DND-41 (cell line): Measurements from ENCODE around the gene TMEM89.

Experiments used
- ATAC-seq: fragments of 200-7000 bp; cut with Tn5 transposase; 3 replicates; pipeline ENCODE4 v1.9.1; 2021; ENCODE audit warnings: low read depth; ENCODE audit not compliant: insufficient read depth
- DNase-seq: peaks from one replicate; pipeline ENCODE4 v3.0.0-alpha.2; 2020
- H2AFZ ChIP-seq: 2 replicates; pipeline ENCODE4 v1.6.0; 2012; ENCODE audit warnings: low read depth, low read length
- H3K27ac ChIP-seq: 2 replicates; pipeline ENCODE4 v1.5.1; 2012; ENCODE audit warnings: low read length, inconsistent platforms
- H3K27me3 ChIP-seq: fragments of 200-600 bp; sonication (generic); 2 replicates; pipeline ENCODE4 v1.6.0; 2012; ENCODE audit warnings: low read length, mild to moderate bottlenecking, inconsistent platforms; ENCODE audit not compliant: insufficient read depth, poor library complexity
- H3K36me3 ChIP-seq: 2 replicates; pipeline ENCODE4 v1.5.1; 2012; ENCODE audit warnings: low read length, inconsistent platforms; ENCODE audit not compliant: insufficient read depth
- H3K4me1 ChIP-seq: 2 replicates; pipeline ENCODE4 v1.5.1; 2012; ENCODE audit warnings: mild to moderate bottlenecking, low read length; ENCODE audit not compliant: insufficient read depth
- H3K4me2 ChIP-seq: 2 replicates; pipeline ENCODE4 v1.6.0; 2012; ENCODE audit warnings: mild to moderate bottlenecking, moderate library complexity, low read length, inconsistent platforms; ENCODE audit not compliant: insufficient read depth
- H3K4me3 ChIP-seq, 2 experiments: fragments of 200-600 bp in 1 of 2; shearing (Covaris generic) in 1 of 2; 2 replicates each; pipeline ENCODE4 v1.5.1; 2012 to 2016; ENCODE audit warnings: inconsistent platforms in 2 of 2, low read length in 2 of 2, mild to moderate bottlenecking in 2 of 2, low read depth in 1 of 2, moderate library complexity in 1 of 2
- H3K79me2 ChIP-seq: 2 replicates; pipeline ENCODE4 v1.6.0; 2012; ENCODE audit warnings: low read length, inconsistent platforms; ENCODE audit not compliant: insufficient read depth
- H3K9ac ChIP-seq: 2 replicates; pipeline ENCODE4 v1.6.0; 2012; ENCODE audit warnings: low read depth, mild to moderate bottlenecking, inconsistent platforms, low read length, moderate library complexity
- H3K9me3 ChIP-seq: 2 replicates; pipeline ENCODE4 v1.5.1; 2012; ENCODE audit warnings: low read length, moderate library complexity, mild to moderate bottlenecking, inconsistent platforms; ENCODE audit not compliant: insufficient read depth, severe bottlenecking
- H4K20me1 ChIP-seq: 2 replicates; pipeline ENCODE4 v1.6.0; 2012; ENCODE audit warnings: low read length; ENCODE audit not compliant: insufficient read depth
- EZH2 ChIP-seq: IDR thresholded peaks from 3 replicates; pipeline ENCODE4 v1.6.1; 2012; ENCODE audit warnings: borderline replicate concordance, low read depth, mild to moderate bottlenecking, moderate library complexity, low read length, inconsistent platforms; ENCODE audit not compliant: severe bottlenecking
- TF ChIP-seq, protein P1 (sequence below): IDR thresholded peaks from 2 replicates; pipeline ENCODE4 v1.5.1; 2012; ENCODE audit warnings: borderline replicate concordance, low read length, moderate library complexity, mild to moderate bottlenecking; ENCODE audit not compliant: poor library complexity, severe bottlenecking; ENCODE audit errors: extremely low read depth

Gene TMEM89

DNA sequence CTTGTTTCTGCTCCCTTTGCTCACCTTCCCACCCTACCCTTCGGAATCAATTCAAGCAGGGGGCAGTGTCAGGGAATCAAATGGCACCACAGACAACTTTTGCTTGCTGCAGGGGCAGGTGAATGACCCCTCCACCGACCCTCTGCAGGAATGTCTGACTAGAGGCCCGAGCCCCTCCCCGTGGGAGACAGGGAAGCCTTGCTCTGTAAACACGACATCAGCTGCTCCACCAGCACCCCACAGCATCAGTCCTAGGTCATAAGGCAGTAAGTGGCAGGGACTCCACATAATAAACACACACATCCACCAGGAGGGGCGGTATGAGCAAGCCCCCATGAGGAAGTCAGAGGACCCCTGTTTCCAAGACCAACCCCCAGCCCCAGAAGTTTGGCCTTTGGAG, 15.7 kb upstream of the TMEM89 start:
- Histone ChIP-seq H2AFZ (no peak overlapping the region), H3K4me1 (peaks cover 27% of the 10 kb centered on the region), H3K27ac (no peak overlapping the region), H3K36me3 (peaks cover 17% of the 10 kb centered on the region), H3K9ac (no peak overlapping the region), H3K4me2 (no peak overlapping the region), H3K79me2 (peaks cover 9% of the 10 kb centered on the region; the same call in 1 of the 2 replicates), H3K27me3 (no peaks in the 10 kb centered on the region), H3K4me3 (no peak overlapping the region), H3K9me3 (no peaks in the 10 kb centered on the region), H4K20me1 (peaks cover 13% of the 10 kb centered on the region; the same call in 1 of the 2 replicates)
- ATAC-seq (no peak), DNase-seq (no peak)
- TF ChIP-seq, protein P1, sequence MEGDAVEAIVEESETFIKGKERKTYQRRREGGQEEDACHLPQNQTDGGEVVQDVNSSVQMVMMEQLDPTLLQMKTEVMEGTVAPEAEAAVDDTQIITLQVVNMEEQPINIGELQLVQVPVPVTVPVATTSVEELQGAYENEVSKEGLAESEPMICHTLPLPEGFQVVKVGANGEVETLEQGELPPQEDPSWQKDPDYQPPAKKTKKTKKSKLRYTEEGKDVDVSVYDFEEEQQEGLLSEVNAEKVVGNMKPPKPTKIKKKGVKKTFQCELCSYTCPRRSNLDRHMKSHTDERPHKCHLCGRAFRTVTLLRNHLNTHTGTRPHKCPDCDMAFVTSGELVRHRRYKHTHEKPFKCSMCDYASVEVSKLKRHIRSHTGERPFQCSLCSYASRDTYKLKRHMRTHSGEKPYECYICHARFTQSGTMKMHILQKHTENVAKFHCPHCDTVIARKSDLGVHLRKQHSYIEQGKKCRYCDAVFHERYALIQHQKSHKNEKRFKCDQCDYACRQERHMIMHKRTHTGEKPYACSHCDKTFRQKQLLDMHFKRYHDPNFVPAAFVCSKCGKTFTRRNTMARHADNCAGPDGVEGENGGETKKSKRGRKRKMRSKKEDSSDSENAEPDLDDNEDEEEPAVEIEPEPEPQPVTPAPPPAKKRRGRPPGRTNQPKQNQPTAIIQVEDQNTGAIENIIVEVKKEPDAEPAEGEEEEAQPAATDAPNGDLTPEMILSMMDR, result no peak
- no peak for TF ChIP-seq EZH2

DNA sequence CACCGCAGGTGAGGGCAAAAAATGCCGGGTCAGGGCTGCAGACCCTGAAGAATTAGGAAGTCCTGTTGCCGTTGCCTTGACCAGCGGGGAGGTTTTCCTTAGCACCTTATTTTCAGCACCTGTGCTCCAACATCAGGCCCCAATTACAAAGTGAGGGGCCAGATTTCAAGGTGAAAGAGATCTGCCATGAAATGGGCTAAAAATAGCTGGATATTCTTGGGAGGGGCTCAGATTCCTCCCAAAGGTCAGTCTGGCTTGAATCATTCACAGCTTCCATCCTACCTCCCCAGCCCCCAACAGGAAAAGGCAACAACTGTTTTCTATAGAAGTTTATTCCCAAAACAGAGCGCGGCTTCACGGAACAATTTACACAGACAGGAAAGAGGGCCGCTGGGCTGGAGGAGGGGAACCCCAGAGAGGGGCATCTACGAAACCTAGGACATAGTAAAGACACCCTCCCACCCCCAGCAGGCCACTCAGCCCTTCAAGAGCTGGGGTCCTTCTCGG, 14.6 kb upstream of the TMEM89 start:
- peaks cover 27% of the 10 kb centered on the region for H3K36me3 ChIP-seq
- peak overlapping the region; percentile 95 for H2AFZ ChIP-seq
- H3K4me3 ChIP-seq, result peak overlapping the region; percentile 62 to 92
- TF ChIP-seq, protein P1, result no peak
- no peak for TF ChIP-seq EZH2
- H3K27me3 ChIP-seq, result no peaks in the 10 kb centered on the region
- H4K20me1 ChIP-seq, result peaks cover 16% of the 10 kb centered on the region; the same call in 1 of the 2 replicates
- peak overlapping the region; percentile 83 for H3K27ac ChIP-seq
- peak overlapping the region; percentile 99 for H3K4me2 ChIP-seq
- no peak for DNase-seq
- no peak for ATAC-seq
- H3K79me2 ChIP-seq, result peaks cover 9% of the 10 kb centered on the region; the same call in 1 of the 2 replicates
- H3K9me3 ChIP-seq, result no peaks in the 10 kb centered on the region
- peak overlapping the region; percentile 72 for H3K9ac ChIP-seq
- H3K4me1 ChIP-seq, result peaks cover 27% of the 10 kb centered on the region

DNA sequence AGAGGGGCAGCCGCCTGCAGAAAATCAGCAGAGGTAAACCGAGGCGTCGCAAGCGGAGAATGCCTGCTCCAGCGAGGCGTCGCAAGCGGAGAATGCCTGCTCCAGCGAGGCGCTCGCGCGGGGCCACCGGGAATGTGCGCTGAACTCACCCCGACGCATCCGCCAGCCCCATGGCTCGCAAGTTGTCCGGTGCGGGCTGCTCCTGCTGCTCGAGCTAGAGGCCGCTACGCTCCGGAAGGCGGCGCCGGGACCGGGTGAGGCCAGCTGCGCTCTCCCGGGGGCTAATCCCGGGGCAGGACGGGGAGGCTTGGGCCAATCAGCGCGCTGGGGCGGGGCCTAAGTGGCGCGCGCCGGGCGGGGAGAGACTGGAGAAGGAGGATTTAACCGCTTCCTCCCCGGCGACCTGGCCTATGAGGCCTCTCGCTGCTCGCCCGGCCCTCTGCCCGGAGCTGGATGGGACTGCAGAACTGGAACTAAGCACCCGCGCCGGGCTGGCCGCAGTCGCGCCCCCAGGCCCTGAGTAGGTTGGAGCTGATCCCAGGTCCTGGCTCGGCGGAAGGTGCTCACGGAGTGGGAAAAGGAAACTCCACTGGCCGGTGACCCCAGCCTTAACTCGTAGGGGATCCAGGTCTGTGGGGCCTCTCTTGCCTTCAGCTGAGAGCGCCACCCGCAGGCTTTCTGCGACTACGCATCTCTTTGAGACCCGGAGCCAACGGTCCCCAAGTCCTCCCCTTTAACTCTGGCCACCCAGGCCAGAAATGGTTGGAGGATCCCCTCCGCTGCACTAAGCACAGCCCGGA, 13.9 kb upstream of the TMEM89 start, which contains the start of gene SLC26A6:
Gene SLC26A6, minus strand, starts transcription at position 240 of the 800 bp plus-strand sequence. Its CDS starts 68 bp downstream, at position 172.
- no peak for TF ChIP-seq EZH2
- TF ChIP-seq, protein P1, result peak; percentile 63
- peak; percentile 96 for DNase-seq
- H4K20me1 ChIP-seq, result peaks cover 16% of the 10 kb centered on the region; the same call in 1 of the 2 replicates
- H3K36me3 ChIP-seq, result peaks cover 34% of the 10 kb centered on the region
- H3K9ac ChIP-seq, result peak within 1 kb of the TSS; percentile 72
- peak; percentile 96 for ATAC-seq
- no peaks in the 10 kb centered on the region for H3K9me3 ChIP-seq
- H3K4me1 ChIP-seq, result peaks cover 27% of the 10 kb centered on the region
- H3K4me3 ChIP-seq, result peak within 1 kb of the TSS; percentile 62 to 92
- H3K27me3 ChIP-seq, result no peaks in the 10 kb centered on the region
- H3K4me2 ChIP-seq, result peak within 1 kb of the TSS; percentile 99
- H3K27ac ChIP-seq, result peak within 1 kb of the TSS; percentile 83
- peak within 1 kb of the TSS; percentile 95 for H2AFZ ChIP-seq
- peaks cover 9% of the 10 kb centered on the region; the same call in 1 of the 2 replicates for H3K79me2 ChIP-seq
